HCT116 (cell line): ENCODE results near the gene KCTD17.

Experiments used
- CTCF ChIP-seq, 3 experiments: fragments of 200-600 bp in 1 of 3; sonication (generic) in 1 of 3; IDR thresholded peaks in 2 of 3; conservative IDR thresholded peaks in 1 of 3; 2 replicates each; pipeline ENCODE4 v1.5.1; 2012 to 2017; ENCODE audit warnings: low read depth in 2 of 3, low read length in 2 of 3, antibody characterized with exemption in 1 of 3, borderline replicate concordance in 1 of 3, control low read depth in 1 of 3, mild to moderate bottlenecking in 1 of 3, mixed read lengths in 1 of 3, mixed run types in 1 of 3, moderate library complexity in 1 of 3; ENCODE audit not compliant: insufficient read depth in 1 of 3
- POLR2A ChIP-seq: IDR thresholded peaks from 2 replicates; pipeline ENCODE4 v1.7.0; 2011; ENCODE audit warnings: borderline replicate concordance; ENCODE audit not compliant: insufficient read depth, insufficient read length; ENCODE audit errors: extremely low read depth
- RAD21 ChIP-seq: IDR thresholded peaks from 2 replicates; pipeline ENCODE4 v1.6.1; 2012; ENCODE audit warnings: low read depth, mild to moderate bottlenecking
- YY1 ChIP-seq: IDR thresholded peaks from 2 replicates; pipeline ENCODE4 v1.6.1; 2011; ENCODE audit warnings: low read length, low read depth, moderate library complexity, mild to moderate bottlenecking; ENCODE audit not compliant: insufficient replicate concordance; ENCODE audit errors: extremely low read depth
- TF ChIP-seq, protein P1 (sequence below): IDR thresholded peaks from 2 replicates; pipeline ENCODE4 v1.6.1; 2011; ENCODE audit warnings: mild to moderate bottlenecking, low read length, moderate library complexity; ENCODE audit not compliant: insufficient replicate concordance; ENCODE audit errors: extremely low read depth

GRCh38 chr22:37112084-37112728 is 60.7 kb downstream of the KCTD17 start:
- no peak for TF ChIP-seq CTCF (IDR thresholded peaks at IDR 0.05 in 2 of 3, conservative IDR thresholded peaks at IDR 0.05 in 1 of 3; ENCODE audit: borderline replicate concordance in 1 of 3, insufficient read depth in 1 of 3, low read depth in 2 of 3, low read length in 2 of 3)
- no peak for TF ChIP-seq YY1
- TF ChIP-seq, protein P1, sequence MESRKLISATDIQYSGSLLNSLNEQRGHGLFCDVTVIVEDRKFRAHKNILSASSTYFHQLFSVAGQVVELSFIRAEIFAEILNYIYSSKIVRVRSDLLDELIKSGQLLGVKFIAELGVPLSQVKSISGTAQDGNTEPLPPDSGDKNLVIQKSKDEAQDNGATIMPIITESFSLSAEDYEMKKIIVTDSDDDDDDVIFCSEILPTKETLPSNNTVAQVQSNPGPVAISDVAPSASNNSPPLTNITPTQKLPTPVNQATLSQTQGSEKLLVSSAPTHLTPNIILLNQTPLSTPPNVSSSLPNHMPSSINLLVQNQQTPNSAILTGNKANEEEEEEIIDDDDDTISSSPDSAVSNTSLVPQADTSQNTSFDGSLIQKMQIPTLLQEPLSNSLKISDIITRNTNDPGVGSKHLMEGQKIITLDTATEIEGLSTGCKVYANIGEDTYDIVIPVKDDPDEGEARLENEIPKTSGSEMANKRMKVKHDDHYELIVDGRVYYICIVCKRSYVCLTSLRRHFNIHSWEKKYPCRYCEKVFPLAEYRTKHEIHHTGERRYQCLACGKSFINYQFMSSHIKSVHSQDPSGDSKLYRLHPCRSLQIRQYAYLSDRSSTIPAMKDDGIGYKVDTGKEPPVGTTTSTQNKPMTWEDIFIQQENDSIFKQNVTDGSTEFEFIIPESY: no peak
- no peak for TF ChIP-seq POLR2A
- TF ChIP-seq RAD21: no peak
